Endothelial cell (in vitro differentiated cells): ENCODE data around the gene CENPX. TPM values are rescaled to one million over a fixed set of nuclear protein-coding genes. Genes with fewer than 3 reads are reported as not detected.
A peak's percentile ranks its signal among the peaks of the same experiment; 100 is the strongest.

ENCODE experiments used
- DNase-seq: peaks from one replicate; pipeline ENCODE4 v3.0.0; 2021; ENCODE audit warnings: low spot score
- H3K27ac Mint-ChIP-seq: one replicate; pipeline ENCODE4 v1.8.0; 2021; ENCODE audit warnings: mixed read lengths, inconsistent platforms; ENCODE audit not compliant: unreplicated experiment
- H3K27me3 Mint-ChIP-seq: one replicate; pipeline ENCODE4 v1.8.0; 2021; ENCODE audit warnings: mild to moderate bottlenecking, moderate library complexity, mixed read lengths, inconsistent platforms; ENCODE audit not compliant: unreplicated experiment
- H3K36me3 Mint-ChIP-seq: one replicate; pipeline ENCODE4 v1.8.0; 2021; ENCODE audit warnings: mild to moderate bottlenecking, low read depth, mixed read lengths, inconsistent platforms; ENCODE audit not compliant: unreplicated experiment
- H3K4me1 Mint-ChIP-seq: one replicate; pipeline ENCODE4 v1.8.0; 2021; ENCODE audit warnings: mild to moderate bottlenecking, mixed read lengths, inconsistent platforms; ENCODE audit not compliant: unreplicated experiment
- H3K4me3 Mint-ChIP-seq: one replicate; pipeline ENCODE4 v1.8.0; 2021; ENCODE audit warnings: mild to moderate bottlenecking, mixed read lengths, inconsistent platforms; ENCODE audit not compliant: unreplicated experiment
- H3K9me3 Mint-ChIP-seq: one replicate; pipeline ENCODE4 v1.8.0; 2021; ENCODE audit warnings: mixed read lengths, inconsistent platforms; ENCODE audit not compliant: unreplicated experiment
- total RNA-seq: library from RNA; stranded (reverse); fragmentation: NEBNext Ultra II Directional; extraction: Animal tissue kit (Norgen Biotek cat#: 25700); gene quantifications from one replicate; pipeline ENCODE4 v1.2.1, GENCODE V29; 2021; ENCODE audit not compliant: unreplicated experiment
- TF ChIP-seq, protein P1 (sequence below): fragments of 200-600 bp; sonication (generic); IDR thresholded peaks from one replicate; pipeline ENCODE4 v1.5.0; 2021; ENCODE audit warnings: antibody characterized with exemption; ENCODE audit not compliant: unreplicated experiment

CENPX gene
- total RNA-seq, 1 donor from 2014 or later: 42.9 TPM

- TF ChIP-seq, protein P1, sequence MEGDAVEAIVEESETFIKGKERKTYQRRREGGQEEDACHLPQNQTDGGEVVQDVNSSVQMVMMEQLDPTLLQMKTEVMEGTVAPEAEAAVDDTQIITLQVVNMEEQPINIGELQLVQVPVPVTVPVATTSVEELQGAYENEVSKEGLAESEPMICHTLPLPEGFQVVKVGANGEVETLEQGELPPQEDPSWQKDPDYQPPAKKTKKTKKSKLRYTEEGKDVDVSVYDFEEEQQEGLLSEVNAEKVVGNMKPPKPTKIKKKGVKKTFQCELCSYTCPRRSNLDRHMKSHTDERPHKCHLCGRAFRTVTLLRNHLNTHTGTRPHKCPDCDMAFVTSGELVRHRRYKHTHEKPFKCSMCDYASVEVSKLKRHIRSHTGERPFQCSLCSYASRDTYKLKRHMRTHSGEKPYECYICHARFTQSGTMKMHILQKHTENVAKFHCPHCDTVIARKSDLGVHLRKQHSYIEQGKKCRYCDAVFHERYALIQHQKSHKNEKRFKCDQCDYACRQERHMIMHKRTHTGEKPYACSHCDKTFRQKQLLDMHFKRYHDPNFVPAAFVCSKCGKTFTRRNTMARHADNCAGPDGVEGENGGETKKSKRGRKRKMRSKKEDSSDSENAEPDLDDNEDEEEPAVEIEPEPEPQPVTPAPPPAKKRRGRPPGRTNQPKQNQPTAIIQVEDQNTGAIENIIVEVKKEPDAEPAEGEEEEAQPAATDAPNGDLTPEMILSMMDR: no peak
- Mint-ChIP-seq H3K4me3 (peak overlapping the region; percentile 85), H3K4me1 (no peaks in the 10 kb centered on the region), H3K9me3 (no peaks in the 10 kb centered on the region), H3K36me3 (peaks cover 2% of the 10 kb centered on the region), H3K27ac (no peak overlapping the region), H3K27me3 (peaks cover 9% of the 10 kb centered on the region)
- no peak for DNase-seq
Observed at GRCh38 chr17:82052638-82053059, 30.0 kb upstream of the CENPX start.

- Mint-ChIP-seq H3K4me3 (peak within 1 kb of the TSS; percentile 96), H3K27me3 (peaks cover 9% of the 10 kb centered on the region), H3K9me3 (no peaks in the 10 kb centered on the region), H3K27ac (no peak within 1 kb of the TSS), H3K36me3 (peaks cover 8% of the 10 kb centered on the region), H3K4me1 (no peaks in the 10 kb centered on the region)
- no peak for DNase-seq
- TF ChIP-seq, protein P1: no peak
Observed at GRCh38 chr17:82051776-82052637, 29.3 kb upstream of the CENPX start, which contains the start of the genes GPS1 and RFNG. GPS1 (plus strand) TSS chr17:82051898; CDS start chr17:82051932, 34 bp downstream. RFNG (minus strand) TSS chr17:82051811; CDS start chr17:82051766, 45 bp downstream.

- no peaks in the 10 kb centered on the region for H3K4me1 Mint-ChIP-seq
- no peak overlapping the region for H3K27ac Mint-ChIP-seq
- DNase-seq: no peak
- H3K4me3 Mint-ChIP-seq: peak overlapping the region; percentile 88
- peaks cover 8% of the 10 kb centered on the region for H3K36me3 Mint-ChIP-seq
- peaks cover 10% of the 10 kb centered on the region for H3K27me3 Mint-ChIP-seq
- no peaks in the 10 kb centered on the region for H3K9me3 Mint-ChIP-seq
- TF ChIP-seq, protein P1: no peak
Observed at GRCh38 chr17:82050761-82051641, 28.3 kb upstream of the CENPX start.

DNA sequence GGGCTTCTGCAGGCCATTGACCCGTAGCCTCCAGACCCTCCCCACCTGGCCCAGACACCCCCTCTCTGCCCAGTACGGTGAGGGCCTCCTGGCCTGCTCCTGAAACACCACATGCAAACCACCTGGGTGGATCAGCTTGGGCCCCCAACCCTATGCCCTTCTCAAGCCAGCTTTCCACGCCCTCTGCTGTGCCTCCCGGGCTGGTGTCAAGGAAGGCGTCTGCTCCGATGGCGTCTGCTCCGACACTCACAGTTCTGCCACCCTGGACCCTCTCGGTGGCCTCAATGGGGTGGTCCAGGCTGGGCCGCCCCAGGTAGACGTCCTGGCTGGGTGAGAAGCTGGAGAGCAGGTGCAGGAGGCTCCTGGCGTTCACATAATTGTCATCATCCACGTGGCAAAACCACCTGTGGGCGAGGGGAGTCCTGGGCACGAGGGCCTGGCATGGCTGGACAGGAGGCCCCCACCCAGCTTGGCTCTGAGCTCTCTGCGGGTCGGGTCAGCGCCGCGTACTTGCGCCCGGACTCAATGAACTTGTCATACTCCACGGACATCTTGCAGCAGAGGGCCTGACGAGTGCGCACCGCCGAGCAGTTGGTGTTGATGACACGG, 27.6 kb upstream of the CENPX start:
- Mint-ChIP-seq H3K27me3 (peaks cover 10% of the 10 kb centered on the region), H3K4me1 (no peaks in the 10 kb centered on the region), H3K4me3 (peak overlapping the region; percentile 88), H3K36me3 (peaks cover 8% of the 10 kb centered on the region), H3K27ac (no peak overlapping the region), H3K9me3 (no peaks in the 10 kb centered on the region)
- no peak for DNase-seq
- TF ChIP-seq, protein P1: no peak
